Stimulated activated CD4-positive, alpha-beta T cell treated with anti-CD3 and anti-CD28 coated beads, Interleukin-15, amount 100 ng/mL, for 48 hours (primary cell): Measurements from ENCODE around the gene ATL3.
"Not testable (repeated sequence)": the region's sequence is repeated elsewhere in the genome, so short reads cannot be mapped to it uniquely, and the experiment has no call there.

Source experiments
- DNase-seq, 2 donors: peaks; one replicate each; pipeline ENCODE4 v3.0.0-alpha.2; 2020; ENCODE audit warnings: low read depth in 2 of 2

Gene ATL3

DNA sequence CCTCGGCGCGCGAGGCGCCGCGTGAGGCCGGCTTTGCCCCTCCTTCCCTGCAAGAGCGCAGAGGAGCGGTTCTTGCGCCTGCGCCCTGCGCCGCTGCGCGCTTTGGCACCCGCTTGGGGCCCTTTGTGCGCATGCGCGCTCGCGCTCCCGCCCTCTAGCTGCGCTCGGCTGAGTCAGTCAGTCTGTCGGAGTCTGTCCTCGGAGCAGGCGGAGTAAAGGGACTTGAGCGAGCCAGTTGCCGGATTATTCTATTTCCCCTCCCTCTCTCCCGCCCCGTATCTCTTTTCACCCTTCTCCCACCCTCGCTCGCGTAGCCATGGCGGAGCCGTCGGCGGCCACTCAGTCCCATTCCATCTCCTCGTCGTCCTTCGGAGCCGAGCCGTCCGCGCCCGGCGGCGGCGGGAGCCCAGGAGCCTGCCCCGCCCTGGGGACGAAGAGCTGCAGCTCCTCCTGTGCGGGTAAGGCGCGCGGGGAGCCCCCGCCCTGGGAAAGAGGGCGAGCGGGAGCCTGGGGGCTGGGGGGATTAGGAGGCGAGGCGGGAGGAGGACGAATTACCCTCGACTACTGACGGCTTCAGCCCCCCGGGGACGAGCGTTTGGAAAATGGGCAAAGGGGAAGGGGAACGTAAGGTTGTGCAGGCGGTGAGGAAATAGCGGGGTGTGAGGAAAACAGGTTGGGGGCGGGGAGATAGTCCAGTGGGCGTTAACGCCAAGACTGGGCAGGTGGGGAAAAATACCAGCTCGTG lies 10.3 kb upstream of the ATL3 start, which contains the start of gene RTN3:
RTN3 (plus strand) TSS at position 180 of the 745 bp plus-strand sequence; CDS start at position 317, 137 bp downstream.
- DNase-seq: peak; percentile 96

DNA sequence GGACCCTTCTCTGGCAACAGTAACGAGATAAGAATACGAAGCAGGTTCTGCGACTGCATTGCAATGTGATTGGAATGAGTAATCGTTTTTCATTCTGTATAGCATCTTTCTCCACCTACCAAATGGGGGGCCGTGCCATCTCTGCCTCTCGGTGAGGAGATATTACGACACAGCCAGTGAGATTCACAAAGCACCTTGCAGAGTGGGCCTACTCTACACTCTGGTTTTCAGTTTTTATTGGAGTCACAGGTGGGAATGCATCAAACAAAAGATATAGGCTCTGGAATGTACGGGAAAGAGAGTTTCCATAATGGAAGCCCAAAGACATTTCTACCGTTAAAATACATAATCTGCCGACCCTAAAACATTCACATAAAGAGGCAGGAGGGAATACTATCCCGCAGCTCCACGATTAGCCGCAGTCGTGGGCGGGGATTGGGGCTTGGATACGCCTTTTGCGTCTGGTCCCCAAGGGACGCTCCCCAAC lies 9.7 kb upstream of the ATL3 start:
- DNase-seq: peak in 1 of 2 donors; percentile 15

DNA sequence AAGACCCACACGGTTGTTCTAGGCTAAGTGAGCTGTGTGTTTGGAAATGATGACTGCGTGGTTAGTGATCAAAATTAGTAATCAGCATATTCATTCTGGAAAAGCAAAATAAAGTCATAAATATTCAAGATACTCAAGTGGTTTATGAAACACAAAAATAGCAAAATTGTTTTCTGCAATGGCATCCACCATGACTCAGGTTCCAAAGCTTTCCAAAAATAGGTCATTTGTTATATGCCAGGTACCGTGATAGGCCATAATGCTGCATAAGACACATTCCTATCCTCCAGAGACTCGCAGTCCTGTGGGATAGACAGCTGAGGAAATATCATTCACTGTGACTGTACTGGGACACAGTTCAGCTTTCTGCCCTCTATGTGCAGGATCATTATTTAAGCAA lies 2.4 kb upstream of the ATL3 start:
- no peak for DNase-seq

DNA sequence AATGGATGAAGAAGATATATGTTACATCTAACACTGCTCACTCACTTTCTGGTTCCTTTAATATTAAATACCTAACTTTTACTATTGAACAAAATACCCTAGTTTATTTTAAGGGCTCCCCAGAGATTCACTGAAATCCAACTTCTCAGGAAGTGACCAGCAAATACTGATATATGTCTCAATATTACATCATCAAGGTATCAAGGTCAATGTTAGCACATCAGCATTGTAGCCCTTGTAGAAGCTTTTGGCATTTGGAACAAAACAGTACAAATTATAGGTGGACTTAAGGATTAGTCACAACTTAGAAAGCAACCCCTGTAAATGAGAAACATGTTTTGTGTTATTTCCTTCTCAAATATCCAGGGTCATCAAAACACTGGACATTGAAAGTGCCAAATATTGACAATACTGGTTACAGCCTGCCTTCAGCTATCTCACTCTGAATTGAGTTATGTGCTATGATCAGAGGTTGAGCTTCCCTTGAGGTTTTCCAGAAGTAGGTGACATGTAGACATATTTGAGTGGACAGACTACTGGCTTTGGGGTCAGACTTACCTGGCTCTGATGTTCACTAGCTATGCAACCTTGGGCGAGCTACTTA lies 1.9 kb upstream of the ATL3 start:
- no peak for DNase-seq

DNA sequence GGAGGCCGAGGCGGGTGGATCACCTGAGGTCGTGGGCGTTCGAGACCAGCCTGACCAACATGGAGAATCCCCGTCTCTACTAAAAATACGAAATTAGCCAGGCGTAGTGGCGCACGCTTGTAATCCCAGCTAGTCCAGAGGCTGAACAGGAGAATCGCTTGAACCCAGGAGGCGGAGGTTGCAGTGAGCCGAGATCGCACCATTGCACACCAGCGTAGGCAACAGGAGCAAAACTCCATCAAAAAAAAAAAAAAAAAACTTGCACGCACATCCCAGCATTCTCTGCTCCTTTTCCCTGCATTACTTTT lies 934 bp upstream of the ATL3 start:
- no peak for DNase-seq

DNA sequence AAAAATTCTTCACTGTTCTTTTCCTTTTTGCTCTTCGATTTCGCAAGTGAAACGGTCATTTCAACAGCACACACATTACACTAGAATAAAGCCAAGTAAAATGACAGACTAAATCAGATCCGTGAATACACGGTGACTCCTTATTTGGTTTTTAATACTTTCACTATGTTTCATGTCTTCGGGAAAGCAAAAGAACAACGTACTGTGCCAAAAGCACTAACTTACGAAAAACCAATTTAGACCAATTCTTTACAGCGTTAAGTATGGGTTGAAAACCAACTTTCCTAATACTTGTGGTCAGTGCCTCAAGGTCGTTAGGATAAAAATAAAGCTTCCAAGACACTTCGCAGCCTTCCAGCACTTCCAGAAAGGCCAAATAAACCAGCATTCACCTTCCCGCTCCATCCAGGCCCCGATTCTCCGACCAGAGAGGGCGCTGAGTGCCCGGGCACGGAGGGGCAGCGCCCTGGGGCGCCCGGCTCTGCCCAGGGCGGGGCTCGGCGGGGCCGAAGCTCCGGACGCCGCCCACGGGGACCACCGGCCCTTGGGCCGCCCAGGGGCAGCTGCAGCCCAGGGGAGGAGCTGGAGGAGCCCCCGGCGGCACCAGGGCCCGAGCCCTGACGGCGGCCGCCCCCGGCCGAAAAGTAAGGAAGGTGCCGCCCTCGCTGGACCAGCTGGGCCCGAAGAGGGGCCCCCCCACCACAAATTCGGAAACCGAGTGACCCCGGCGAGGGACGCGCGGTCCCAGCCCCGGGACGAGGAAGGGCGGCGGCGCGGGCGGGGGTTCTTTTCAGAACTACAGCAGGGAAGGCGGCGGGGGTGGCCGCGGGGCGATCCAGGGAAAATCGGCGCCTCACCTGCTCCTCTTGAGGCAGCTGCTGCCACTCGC lies 499 bp downstream of the ATL3 start:
- no peak for DNase-seq

DNA sequence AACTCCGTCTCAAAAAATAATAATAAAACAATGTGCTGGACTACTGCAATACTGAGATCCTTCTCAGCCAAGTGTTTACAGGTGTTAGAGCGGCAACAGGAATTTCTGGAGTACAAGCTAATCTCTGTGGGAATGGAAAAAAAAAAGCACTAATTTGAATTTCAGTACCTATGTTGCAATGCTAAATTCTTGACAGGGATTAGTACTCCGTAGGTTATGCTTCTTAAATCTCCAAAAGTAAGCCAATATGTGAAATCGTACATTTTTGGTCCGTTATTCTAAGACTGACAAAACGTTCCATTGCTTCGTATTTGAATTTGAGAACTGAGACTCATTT lies 1.1 kb downstream of the ATL3 start:
- DNase-seq: no peak

DNA sequence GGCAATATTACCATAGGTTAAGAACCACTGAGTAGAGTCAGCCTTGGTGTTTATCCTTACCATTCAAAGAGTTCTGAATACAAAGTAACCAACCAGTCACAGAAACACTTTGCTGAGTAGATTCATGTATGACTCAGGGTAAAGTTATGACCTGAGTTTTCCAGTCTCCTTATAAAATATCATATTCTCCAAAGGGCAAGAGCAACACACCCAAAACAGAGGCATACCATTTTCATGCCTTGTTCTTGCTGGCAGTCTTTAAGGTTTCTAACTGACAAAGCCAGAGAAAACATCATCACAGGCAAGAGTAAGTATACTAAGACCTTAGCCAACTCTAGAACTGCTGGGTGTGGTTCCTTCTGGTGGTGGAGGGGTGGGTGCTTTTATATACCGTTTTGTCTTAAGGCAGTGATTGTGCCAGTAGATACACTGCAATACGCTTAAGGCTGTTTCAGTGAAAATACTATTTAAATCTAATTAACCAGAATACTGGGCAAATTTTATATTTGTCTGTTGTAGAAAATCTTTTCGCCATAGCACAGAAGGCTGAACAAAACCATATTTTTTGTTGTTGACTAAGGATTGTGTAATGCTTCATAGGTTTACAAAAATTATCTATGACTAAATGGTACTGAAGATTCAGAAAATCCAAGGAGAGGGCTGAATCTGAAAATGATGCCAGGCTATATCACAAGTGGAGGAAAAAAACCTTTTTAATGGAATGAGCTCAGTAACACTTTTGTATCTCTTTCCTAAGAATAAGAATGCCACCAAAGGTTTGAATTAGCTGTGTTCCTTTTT lies 3.0 kb downstream of the ATL3 start:
- DNase-seq: no peak

DNA sequence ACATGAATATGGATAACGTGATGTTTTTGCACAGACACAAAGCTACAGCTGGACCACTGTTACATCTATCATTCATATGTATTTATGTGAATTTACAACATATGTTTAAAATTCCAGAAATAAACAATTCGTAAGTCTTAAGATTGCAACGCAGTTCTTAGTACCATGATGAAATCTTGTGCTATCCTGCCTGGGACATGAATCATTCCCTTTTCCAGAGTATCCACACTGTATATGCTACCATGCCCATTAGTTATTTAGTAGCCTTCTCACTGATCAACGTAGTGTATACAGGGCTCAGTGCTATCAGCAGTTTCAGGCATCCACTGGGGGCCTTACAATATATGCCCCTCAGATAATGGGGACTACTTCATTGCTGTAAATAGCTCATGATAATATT lies 4.3 kb downstream of the ATL3 start:
- DNase-seq: no peak

DNA sequence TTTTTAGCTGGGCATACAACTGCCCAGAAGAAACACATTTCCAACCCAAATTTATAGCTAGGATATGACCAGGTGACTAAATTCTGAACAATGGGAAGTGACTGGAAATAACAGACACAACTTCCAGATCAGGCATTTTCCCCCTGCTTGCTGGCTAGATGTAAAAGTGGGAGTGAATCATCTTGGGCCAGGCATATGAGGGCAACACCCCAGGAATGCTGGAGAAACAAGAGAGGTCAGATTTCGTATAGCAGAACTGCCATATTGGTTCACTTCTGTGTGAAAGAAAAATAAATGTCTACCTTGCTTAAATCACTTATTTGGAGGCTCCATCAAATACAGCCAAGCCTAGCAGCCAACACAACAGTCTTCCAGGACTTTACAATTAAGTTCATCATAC lies 7.4 kb downstream of the ATL3 start:
- DNase-seq: no peak

DNA sequence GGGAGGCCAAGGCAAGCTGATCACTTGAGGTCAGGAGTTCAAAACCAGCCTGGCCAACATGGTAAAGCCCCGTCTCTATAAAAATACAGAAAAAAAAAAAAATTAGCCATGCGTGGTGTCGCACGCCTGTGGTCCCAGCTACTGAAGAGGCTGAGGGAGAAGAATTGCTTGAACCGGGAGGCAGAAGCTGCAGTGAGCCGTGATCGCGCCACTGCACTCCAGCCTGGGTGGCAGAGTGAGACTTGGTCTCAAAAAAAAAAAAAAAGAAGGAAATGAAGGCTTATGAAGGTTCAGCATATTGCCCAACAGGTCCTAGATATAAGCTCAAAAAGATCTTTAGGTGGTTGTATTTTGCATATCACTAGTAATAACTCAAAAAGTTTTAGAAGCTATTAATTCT lies 10.2 kb downstream of the ATL3 start:
- no peak for DNase-seq

DNA sequence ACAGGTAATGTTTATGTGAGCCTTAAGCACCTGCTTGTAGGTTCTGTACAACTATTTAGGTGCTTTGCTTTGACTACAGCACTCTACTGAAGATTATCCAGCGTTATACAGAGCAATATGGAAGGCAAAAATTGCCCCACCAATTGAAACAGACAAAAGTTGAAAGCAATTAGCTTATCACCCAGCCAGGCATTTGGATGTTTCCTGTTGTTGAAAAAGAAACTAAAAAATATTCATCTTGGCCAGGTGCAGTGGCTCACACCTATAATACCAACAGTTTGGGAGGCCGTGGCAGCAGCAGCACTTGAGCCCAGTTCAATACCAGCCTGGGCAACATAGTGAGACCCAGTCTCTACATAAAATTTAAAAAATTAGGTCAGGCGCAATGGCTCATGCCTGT lies 18.5 kb downstream of the ATL3 start:
- no peak for DNase-seq

DNA sequence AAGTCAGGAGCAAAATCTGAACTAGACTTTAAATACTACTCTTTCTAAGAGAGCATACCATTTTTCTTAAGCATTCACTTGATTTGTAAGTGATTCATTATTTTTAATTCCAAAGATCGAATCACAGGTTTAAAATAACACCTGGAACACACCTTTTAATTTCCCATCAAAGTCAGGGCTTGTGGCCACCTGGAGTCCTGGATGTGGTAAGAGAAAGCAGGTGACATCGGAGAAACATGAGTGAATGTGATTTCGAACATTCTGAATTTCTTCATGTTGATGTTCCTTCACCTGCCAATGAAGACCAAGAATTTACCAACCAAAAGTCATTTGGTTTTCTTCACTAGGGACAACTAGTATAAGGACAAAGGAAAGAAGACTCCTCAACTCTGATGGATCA lies 28.0 kb downstream of the ATL3 start:
- no peak for DNase-seq

DNA sequence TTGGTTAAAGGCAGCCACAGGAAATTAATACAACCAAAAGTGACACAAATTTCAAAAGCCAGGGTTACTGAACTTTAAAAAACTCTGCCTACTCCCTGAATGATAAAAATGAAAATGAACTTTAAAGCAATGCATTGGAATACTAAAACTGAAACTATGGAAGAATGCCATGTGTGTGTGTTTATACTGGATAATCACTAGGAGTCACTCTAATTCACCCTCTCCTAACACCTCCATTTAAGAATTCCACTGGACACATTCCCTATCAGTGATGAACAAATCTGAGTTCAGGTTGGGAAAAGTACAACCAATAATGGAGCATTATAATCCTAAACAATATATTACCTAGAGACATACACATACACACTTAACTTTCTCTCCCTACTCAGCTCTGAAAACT lies 29.4 kb downstream of the ATL3 start:
- DNase-seq: no peak

DNA sequence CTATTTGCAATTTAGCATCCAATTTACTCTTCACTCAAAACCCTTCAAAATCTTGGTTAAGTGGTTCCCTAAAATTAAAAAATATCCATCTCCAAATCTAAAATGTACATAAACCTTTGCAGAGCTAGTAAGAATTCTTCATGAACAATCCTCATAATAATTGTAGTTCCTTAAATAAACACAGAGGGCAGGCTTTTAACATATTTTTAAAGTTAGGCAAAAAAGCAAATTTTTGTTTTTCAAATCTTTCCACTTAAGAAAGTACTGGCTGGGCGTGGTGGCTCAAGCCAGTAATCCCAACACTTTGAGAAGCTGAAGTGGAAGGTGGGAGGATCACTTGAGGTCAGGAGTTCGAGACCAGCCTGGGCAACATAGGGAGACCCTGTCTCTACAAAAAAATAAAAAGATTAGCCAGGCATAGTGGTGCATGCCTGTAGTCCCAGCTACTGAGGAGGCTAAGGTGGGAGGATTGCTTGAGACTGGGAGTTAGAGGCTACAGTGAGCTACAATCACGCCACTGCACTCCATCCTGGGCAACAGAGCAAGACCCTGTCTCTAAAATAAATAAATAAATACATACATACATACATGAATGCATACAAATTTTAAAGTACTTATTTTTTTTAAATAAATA lies 31.9 kb downstream of the ATL3 start:
- DNase-seq: no peak

DNA sequence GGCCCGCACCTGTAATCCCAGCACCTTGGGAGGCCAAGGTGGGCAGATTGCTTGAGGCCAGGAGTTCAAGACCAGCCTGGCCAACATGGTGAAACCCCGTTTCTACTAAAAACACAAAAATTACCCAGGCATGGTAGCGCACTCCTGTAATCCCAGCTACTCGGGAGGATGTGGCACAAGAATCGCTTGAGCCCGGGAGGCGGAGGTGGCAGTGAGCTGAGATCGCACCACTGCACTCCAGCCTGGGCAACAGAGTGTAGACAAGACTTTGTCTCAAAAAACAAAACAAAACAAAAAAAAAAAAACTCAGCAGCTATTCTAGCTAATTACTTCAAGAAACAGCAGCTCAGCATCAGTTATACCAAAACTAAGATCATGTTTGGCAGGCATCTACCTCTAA lies 32.7 kb downstream of the ATL3 start:
- DNase-seq: not testable (repeated sequence)

DNA sequence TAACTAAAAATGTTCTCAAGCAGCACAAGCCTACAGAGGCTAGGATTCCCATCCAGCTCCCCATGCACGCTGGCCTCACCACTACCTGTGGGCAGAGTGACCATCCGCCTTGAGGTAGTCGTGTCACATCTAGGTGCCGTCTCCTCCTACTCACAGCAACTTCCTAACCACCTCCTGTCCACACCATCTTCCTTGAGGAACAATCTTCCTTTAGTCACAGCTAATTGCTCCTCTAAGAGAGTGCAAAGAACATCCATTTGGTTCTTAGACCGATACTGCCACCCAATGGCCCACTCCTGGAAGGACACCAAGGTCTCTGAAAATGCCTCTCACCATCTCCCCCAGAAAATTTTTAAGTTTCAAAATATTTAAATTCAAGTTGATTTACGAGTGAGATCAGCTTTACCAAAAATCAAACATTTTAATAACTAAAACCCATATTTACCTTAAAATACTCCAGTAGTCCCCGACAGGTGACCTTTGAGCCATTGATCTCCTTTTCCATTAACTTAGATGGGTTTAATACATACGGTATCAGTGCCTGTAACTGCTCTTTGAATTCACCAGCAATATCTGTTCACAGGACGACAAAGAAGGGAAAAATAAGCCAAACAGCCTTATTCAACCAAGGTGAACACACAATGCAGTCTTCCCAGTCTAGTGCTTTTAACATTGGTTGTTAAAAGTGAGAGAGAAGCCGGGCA lies 35.3 kb downstream of the ATL3 start:
- DNase-seq: peak; percentile 50 to 52

DNA sequence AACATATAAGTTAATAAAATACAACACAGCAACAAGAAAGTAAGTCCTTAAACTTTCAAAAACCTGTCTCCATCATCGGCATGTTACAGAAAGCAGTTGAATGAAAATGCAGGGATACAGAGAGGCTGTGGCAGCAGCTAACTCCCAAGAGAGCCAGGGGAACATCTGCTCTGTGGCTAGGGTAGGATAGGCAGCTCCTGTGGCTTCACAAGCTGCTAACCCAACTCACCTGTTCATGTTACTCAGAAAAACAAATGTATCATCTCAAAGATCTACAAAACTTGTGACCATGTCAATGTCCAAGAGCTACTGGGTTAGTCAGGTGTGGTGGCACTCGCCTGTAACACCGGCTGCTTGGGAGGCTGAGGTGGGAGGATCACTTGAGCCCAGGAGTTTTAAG lies 41.8 kb downstream of the ATL3 start:
- no peak for DNase-seq

DNA sequence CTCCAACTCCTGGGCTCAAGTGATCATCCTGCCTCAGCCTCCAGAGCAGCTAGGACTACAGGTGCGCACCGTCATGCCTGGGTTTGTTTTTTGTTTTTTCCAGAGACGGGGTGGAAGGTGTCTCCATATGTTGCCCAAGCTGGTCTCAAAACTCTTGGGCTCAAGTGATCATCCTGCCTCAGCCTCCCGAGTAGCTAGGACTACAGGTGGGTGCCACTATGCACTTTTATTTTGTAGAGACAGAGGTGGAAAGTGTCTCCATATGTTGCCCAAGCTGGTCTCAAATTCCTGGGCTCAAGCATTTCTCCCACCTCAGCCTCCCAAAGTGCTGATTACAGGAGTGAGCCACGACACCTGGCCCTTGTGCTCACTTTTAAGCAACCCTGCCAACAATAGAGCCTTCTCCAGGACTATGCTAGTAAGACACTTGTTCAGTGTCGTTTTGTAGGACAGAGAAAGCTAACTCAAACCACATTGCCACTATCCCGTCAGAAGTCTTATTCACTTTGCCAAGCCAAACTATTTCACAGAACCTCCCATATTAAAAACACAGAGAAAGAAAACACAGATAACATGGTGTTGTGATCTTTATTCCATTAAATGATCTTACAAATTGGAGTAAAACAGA lies 47.5 kb downstream of the ATL3 start:
- DNase-seq: no peak

DNA sequence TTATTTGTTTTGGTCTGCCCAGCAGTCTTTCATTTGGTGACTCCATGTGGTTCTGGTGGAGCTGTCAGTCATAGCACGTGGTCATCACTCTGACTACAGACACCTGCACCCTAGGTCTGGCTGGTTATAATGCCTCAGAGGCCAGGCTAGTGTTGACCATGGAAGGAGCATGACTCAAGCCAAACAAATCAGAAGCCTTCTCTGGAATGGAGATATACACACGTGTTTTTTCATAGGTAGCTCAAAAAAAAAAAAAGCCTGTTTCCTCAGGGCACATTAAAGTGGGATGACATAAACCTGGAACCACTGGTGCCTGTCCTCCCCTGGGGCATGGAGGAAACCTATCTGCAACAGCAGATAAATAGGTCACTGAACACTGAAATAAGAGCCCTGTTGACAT lies 48.9 kb downstream of the ATL3 start:
- DNase-seq: no peak
